Stimulated activated CD4-positive, alpha-beta T cell treated with anti-CD3 and anti-CD28 coated beads, Interleukin-15, amount 100 ng/mL, for 24 hours (primary cell): ENCODE data around the gene NME4.
"Not testable (repeated sequence)": the region's sequence is repeated elsewhere in the genome, so short reads cannot be mapped to it uniquely, and the experiment has no call there.

Experiments
- DNase-seq: peaks from one replicate; pipeline ENCODE4 v3.0.0-alpha.2; 2020

NME4 gene

GRCh38 chr16:397135-397661, at the start of gene NME4:
Gene NME4, plus strand, starts transcription at chr16:397199. Its CDS starts 24 bp downstream, at chr16:397223.
- peak; percentile 46 for DNase-seq

- DNase-seq = no peak
These were observed 49.8 kb upstream of the NME4 start for GRCh38 chr16:347203-347602.

- DNase-seq = not testable (repeated sequence)
These were observed 48.5 kb upstream of the NME4 start for GRCh38 chr16:348495-348894.

- DNase-seq = no peak
These were observed 47.8 kb upstream of the NME4 start for GRCh38 chr16:349211-349610.

- DNase-seq = no peak
These were observed 46.8 kb upstream of the NME4 start for GRCh38 chr16:350203-350602.

GRCh38 chr16:351804-352520, 45.0 kb upstream of the NME4 start:
- peak; percentile 44 for DNase-seq

GRCh38 chr16:352547-353403, 44.2 kb upstream of the NME4 start, which contains the start of gene AXIN1:
Gene AXIN1, minus strand, starts transcription at chr16:352723. Its CDS starts 5,698 bp downstream, at chr16:347025.
- peak; percentile 100 for DNase-seq

- DNase-seq = no peak
These were observed 43.4 kb upstream of the NME4 start for GRCh38 chr16:353404-354290.

- DNase-seq = no peak
These were observed 42.6 kb upstream of the NME4 start for GRCh38 chr16:354291-354881.

GRCh38 chr16:354971-355461, 42.0 kb upstream of the NME4 start:
- DNase-seq = no peak

- DNase-seq = no peak
These were observed 40.3 kb upstream of the NME4 start for GRCh38 chr16:356741-357140.

- no peak for DNase-seq
These were observed 37.8 kb upstream of the NME4 start for GRCh38 chr16:359067-359763.

- no peak for DNase-seq
These were observed 36.9 kb upstream of the NME4 start for GRCh38 chr16:359871-360697.

GRCh38 chr16:360698-361336, 36.2 kb upstream of the NME4 start:
- DNase-seq = no peak

- no peak for DNase-seq
These were observed 35.6 kb upstream of the NME4 start for GRCh38 chr16:361341-361871.

GRCh38 chr16:361872-362701, 34.9 kb upstream of the NME4 start:
- DNase-seq = peak; percentile 83

- DNase-seq = not testable (repeated sequence)
These were observed 34.3 kb upstream of the NME4 start for GRCh38 chr16:362702-362999.

- no peak for DNase-seq
These were observed 33.8 kb upstream of the NME4 start for GRCh38 chr16:363110-363765.
